Sigmoid colon (tissue), 7 donors: ENCODE results near the gene TAF13. TPM values are rescaled to one million over a fixed set of nuclear protein-coding genes. Genes with fewer than 3 reads are reported as not detected.
"Not testable (repeated sequence)": the region's sequence is repeated elsewhere in the genome, so short reads cannot be mapped to it uniquely, and the experiment has no call there.

Experiments
- DNase-seq: peaks from one replicate; pipeline ENCODE4 v3.0.0-alpha.2; 2019
- H3K27ac ChIP-seq, 4 donors: fragments of 200-600 bp; sonication (generic); one replicate each; pipeline ENCODE4 v1.5.1; 2016 to 2019; ENCODE audit warnings: mild to moderate bottlenecking in 1 of 4
- H3K27me3 ChIP-seq, 3 donors: fragments of 200-600 bp; sonication (generic); one replicate each; pipeline ENCODE4 v1.5.1; 2019; ENCODE audit warnings: mild to moderate bottlenecking in 1 of 3
- H3K36me3 ChIP-seq, 4 donors: fragments of 200-600 bp; sonication (generic); one replicate each; pipeline ENCODE4 v1.5.1; 2016 to 2019
- H3K4me1 ChIP-seq, 4 donors: fragments of 200-600 bp; sonication (generic); one replicate each; pipeline ENCODE4 v1.5.1; 2017 to 2019
- H3K4me3 ChIP-seq, 4 donors: fragments of 200-600 bp; sonication (generic); one replicate each; pipeline ENCODE4 v1.5.1; 2017 to 2019; ENCODE audit warnings: mild to moderate bottlenecking in 2 of 4, moderate library complexity in 1 of 4
- H3K9me3 ChIP-seq, 4 donors: fragments of 200-600 bp in 3 of 4; sonication (generic) in 3 of 4; one replicate each; pipeline versions ENCODE4 v1.5.1 to v1.6.1; 2013 to 2019
- CTCF ChIP-seq, 4 experiments: fragments of 450-650 bp in 3 of 4; fragments of 200-600 bp in 1 of 4; IDR thresholded peaks; one replicate each; pipeline ENCODE4 v1.5.1; 2016 to 2019; ENCODE audit warnings: antibody characterized with exemption in 4 of 4, mild to moderate bottlenecking in 3 of 4, moderate library complexity in 2 of 4
- EP300 ChIP-seq, 4 donors: sonication (generic); formaldehyde crosslinking; IDR thresholded peaks; one replicate each; pipeline ENCODE4 v1.6.1; 2017; ENCODE audit warnings: antibody characterized with exemption in 4 of 4
- POLR2A ChIP-seq, 2 donors: fragments of 450-650 bp; IDR thresholded peaks; one replicate each; pipeline ENCODE4 v1.6.1; 2016; ENCODE audit warnings: antibody characterized with exemption in 2 of 2, mild to moderate bottlenecking in 2 of 2, moderate library complexity in 2 of 2
- POLR2AphosphoS5 ChIP-seq, 4 donors: sonication (generic); formaldehyde crosslinking; IDR thresholded peaks; one replicate each; pipeline ENCODE4 v1.6.1; 2017; ENCODE audit warnings: antibody characterized with exemption in 4 of 4
- WGBS, 2 donors: extraction: QIAGEN DNeasy Blood & Tissue Kit; methylation state at CpG; one replicate each; pipeline ENCODE4 v1.1.7; 2013; 5-methylcytosine and 5-hydroxymethylcytosine counted together
- intact Hi-C: fragments of 100-400 bp; cut with DNase I; formaldehyde crosslinking; loops from one replicate; pipeline ENCODE4 v1.15.1; 2023
- polyA plus RNA-seq, 3 donors: library from polyadenylated mRNA; stranded (reverse); fragments of 200-250 nt; gene quantifications; one replicate each; pipeline ENCODE4 v1.2.3, GENCODE V29; 2013
- small RNA-seq, 3 donors: library from RNA; depleted of rRNA; stranded (forward); fragments of <200 nt; gene quantifications; one replicate each; pipeline ENCODE3, GENCODE V24; 2016
- total RNA-seq, 4 donors: library from RNA; depleted of rRNA; stranded (reverse); fragments of >200 nt; gene quantifications; one replicate each; pipeline ENCODE4 v1.1.0, GENCODE V29; 2016
- donor health status: healthy with polysubstance abuse.
- donor health status: Bipolar disorder and iron deficiency.
- donor health status: healthy.

The TAF13 gene
- total and polyA plus RNA-seq, 7 donors: 19.9 to 78.8 (median 40.2) TPM

GRCh38 chr1:109025694-109026093 is 50.1 kb downstream of the TAF13 start:
- no peak for DNase-seq
- intact Hi-C loops: no loop called here
- 93 to 94% methylated on average over 6 of the region's 6 CpGs for WGBS, 2 donors

DNA sequence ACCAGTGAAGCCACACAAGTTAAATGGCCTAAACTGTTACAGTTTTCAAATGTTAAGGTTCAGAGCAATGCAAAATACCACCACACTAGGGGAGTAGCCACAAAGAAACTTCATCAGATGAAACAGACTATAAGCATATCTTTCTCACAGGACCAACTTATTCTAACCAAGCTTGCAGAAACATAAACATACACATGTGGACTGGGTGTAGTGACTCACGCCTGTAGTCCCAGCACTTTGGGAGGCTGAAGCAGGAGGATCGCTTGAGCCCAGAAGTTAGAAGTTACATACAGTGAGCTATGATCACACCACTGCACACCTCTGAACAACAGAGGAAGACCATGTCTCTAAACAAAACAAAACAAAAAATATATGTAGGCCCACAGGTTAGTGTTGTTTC is 51.2 kb downstream of the TAF13 start:
- no peaks in the 10 kb centered on the region for H3K9me3 ChIP-seq
- TF ChIP-seq POLR2A (IDR thresholded peaks at IDR 0.05) (no peak), POLR2AphosphoS5 (IDR thresholded peaks at IDR 0.05) (no peak), EP300 (IDR thresholded peaks at IDR 0.05) (no peak), CTCF (IDR thresholded peaks at IDR 0.05) (no peak)
- H3K36me3 ChIP-seq: peaks cover 0 to 5% (median 0%) of the 10 kb centered on the region in 4 donors
- no peaks in the 10 kb centered on the region for H3K4me1 ChIP-seq
- intact Hi-C loops: no loop called here
- 95% methylated on average over 2 of the region's 2 CpGs for WGBS, 2 donors
- no peaks in the 10 kb centered on the region for H3K27me3 ChIP-seq
- H3K27ac ChIP-seq: no peak overlapping the region
- no peak overlapping the region for H3K4me3 ChIP-seq
- no peak for DNase-seq

More at GRCh38 chr1:109025694-109026093, 50.1 kb downstream of the TAF13 start:
- TF ChIP-seq CTCF (IDR thresholded peaks at IDR 0.05) (no peak), EP300 (IDR thresholded peaks at IDR 0.05) (no peak), POLR2AphosphoS5 (IDR thresholded peaks at IDR 0.05) (no peak), POLR2A (IDR thresholded peaks at IDR 0.05) (no peak)
- Histone ChIP-seq H3K4me3 (no peak overlapping the region), H3K9me3 (no peaks in the 10 kb centered on the region), H3K27ac (no peak overlapping the region), H3K4me1 (peaks cover 0 to under 1% (median 0%) of the 10 kb centered on the region in 4 donors), H3K36me3 (peaks cover 0 to 5% (median 0%) of the 10 kb centered on the region in 4 donors), H3K27me3 (no peaks in the 10 kb centered on the region)

GRCh38 chr1:109020693-109021257 is 55.0 kb downstream of the TAF13 start:
- peaks cover 0 to 24% (median 4%) of the 10 kb centered on the region in 4 donors for H3K36me3 ChIP-seq
- TF ChIP-seq EP300 (IDR thresholded peaks at IDR 0.05): no peak
- no peaks in the 10 kb centered on the region for H3K9me3 ChIP-seq
- no peak overlapping the region for H3K4me3 ChIP-seq
- H3K27me3 ChIP-seq: no peaks in the 10 kb centered on the region
- intact Hi-C loops: no loop called here
- 94 to 95% methylated on average over 3 of the region's 3 CpGs for WGBS, 2 donors
- DNase-seq: no peak
- H3K4me1 ChIP-seq: no peaks in the 10 kb centered on the region
- H3K27ac ChIP-seq: no peak overlapping the region

GRCh38 chr1:109017719-109018118 is 58.1 kb downstream of the TAF13 start:
- H3K4me1 ChIP-seq, H3K27me3 ChIP-seq, H3K9me3 ChIP-seq, DNase-seq, H3K27ac ChIP-seq, intact Hi-C loops, H3K4me3 ChIP-seq: not testable (repeated sequence)
- peaks cover 0 to 39% (median 9%) of the 10 kb centered on the region in 4 donors for H3K36me3 ChIP-seq
- WGBS, 2 donors: 98% methylated on average over 6 of the region's 6 CpGs

DNA sequence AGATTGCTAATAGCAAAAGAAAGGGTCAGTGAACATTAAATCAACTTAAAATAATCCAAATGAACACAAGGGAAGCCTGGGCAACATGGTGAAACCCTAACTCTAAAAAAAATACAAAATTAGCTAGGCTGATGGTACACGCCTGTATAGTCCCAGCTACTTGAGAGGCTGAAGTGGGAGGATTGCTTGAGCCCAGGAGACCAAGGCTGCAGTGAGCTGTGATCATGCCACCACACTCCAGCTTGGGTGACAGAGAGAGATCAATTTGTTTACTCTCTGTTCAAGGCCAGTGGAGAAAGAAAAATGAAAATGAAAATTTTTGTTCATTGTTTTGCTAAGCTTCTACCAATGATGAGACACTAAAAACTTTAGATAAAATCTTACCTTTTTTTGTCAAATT is 58.7 kb downstream of the TAF13 start:
- Histone ChIP-seq H3K4me1 (no peaks in the 10 kb centered on the region), H3K27me3 (no peaks in the 10 kb centered on the region), H3K36me3 (peaks cover 0 to 40% (median 9%) of the 10 kb centered on the region in 4 donors), H3K9me3 (no peaks in the 10 kb centered on the region), H3K27ac (no peak overlapping the region), H3K4me3 (no peak overlapping the region)
- no peak for TF ChIP-seq CTCF (IDR thresholded peaks at IDR 0.05)
- no peak for TF ChIP-seq POLR2AphosphoS5 (IDR thresholded peaks at IDR 0.05)
- intact Hi-C loops: no loop called here
- no peak for DNase-seq
- WGBS, 2 donors: 94 to 98% methylated on average over 1 of the region's 1 CpG

Small RNA genes lying within 50 kb of the gene (small RNA-seq; reads per million reads assigned to genes)
- 0 reads per million in 3 donors for gene AL356488.2
- 0 reads per million in 3 donors for gene BX679664.1

Other genes starting within 250 kb of the TAF13 start
- 1 to 10 TPM in 1 of 4 donors, under 1 TPM in 1, not detected in 2; 0.82 to 2.1 TPM for gene AKNAD1, start 218.9 kb downstream of the TAF13 start, total RNA-seq
- gene AKNAD1, start 218.9 kb downstream of the TAF13 start, polyA plus RNA-seq: 1 to 10 TPM in 1 of 3 donors, under 1 TPM in 1, not detected in 1; 0.28 to 2.4 TPM
- gene GPSM2, start 199.0 kb downstream of the TAF13 start, total RNA-seq: 10 to 100 TPM; 34.3 to 71.7 (median 46.9) TPM
- 10 to 100 TPM in 2 of 3 donors, 1 to 10 TPM in 1; 7.2 to 15.9 (median 12.0) TPM for gene GPSM2, start 199.0 kb downstream of the TAF13 start, polyA plus RNA-seq
- gene CLCC1, start 112.5 kb downstream of the TAF13 start, total RNA-seq: 10 to 100 TPM; 19.1 to 24.3 (median 20.3) TPM
- gene CLCC1, start 112.5 kb downstream of the TAF13 start, polyA plus RNA-seq: 10 to 100 TPM in 1 of 3 donors, 1 to 10 TPM in 2; 2.3 to 11.4 (median 6.6) TPM
- 10 to 100 TPM; 16.0 to 34.3 (median 24.0) TPM for gene WDR47, start 33.9 kb downstream of the TAF13 start, total RNA-seq
- gene WDR47, start 33.9 kb downstream of the TAF13 start, polyA plus RNA-seq: 1 to 10 TPM; 3.7 to 4.6 (median 4.2) TPM
- 10 to 100 TPM; 21.9 to 33.2 (median 26.8) TPM for gene TMEM167B, start 14.8 kb upstream of the TAF13 start, total RNA-seq
- gene TMEM167B, start 14.8 kb upstream of the TAF13 start, polyA plus RNA-seq: 10 to 100 TPM; 16.2 to 22.7 (median 21.6) TPM
- gene ELAPOR1, start 38.1 kb upstream of the TAF13 start, total RNA-seq: under 1 TPM; 0.33 to 0.71 (median 0.48) TPM
- 10 to 100 TPM in 1 of 3 donors, 1 to 10 TPM in 2; 6.7 to 20.7 (median 7.2) TPM for gene ELAPOR1, start 38.1 kb upstream of the TAF13 start, polyA plus RNA-seq
- 100 to 1,000 TPM; 106 to 160 (median 148) TPM for gene SARS1, start 137.9 kb upstream of the TAF13 start, total RNA-seq
- gene SARS1, start 137.9 kb upstream of the TAF13 start, polyA plus RNA-seq: 100 to 1,000 TPM; 100 to 135 (median 108) TPM
- gene CELSR2, start 173.5 kb upstream of the TAF13 start, total RNA-seq: 10 to 100 TPM in 1 of 4 donors, 1 to 10 TPM in 3; 3.6 to 10.8 (median 5.3) TPM
- 1 to 10 TPM in 1 of 3 donors, under 1 TPM in 2; under 0.01 to 3.3 (median under 0.01) TPM for gene CELSR2, start 173.5 kb upstream of the TAF13 start, polyA plus RNA-seq
- 10 to 100 TPM in 1 of 4 donors, 1 to 10 TPM in 3; 2.3 to 13.6 (median 7.4) TPM for gene PSRC1, start 207.1 kb upstream of the TAF13 start, total RNA-seq
- gene PSRC1, start 207.1 kb upstream of the TAF13 start, polyA plus RNA-seq: 10 to 100 TPM in 1 of 3 donors, 1 to 10 TPM in 2; 3.0 to 12.2 (median 3.6) TPM
- gene MYBPHL, start 231.0 kb upstream of the TAF13 start, total RNA-seq: not detected
- not detected for gene MYBPHL, start 231.0 kb upstream of the TAF13 start, polyA plus RNA-seq